Measurements from ENCODE around the gene LACTB. TPM values are rescaled to one million over a fixed set of nuclear protein-coding genes. Genes with fewer than 3 reads are reported as not detected.

Gene LACTB
- total RNA-seq, 2 donors from 2014 or later = 13.3 to 14.9 TPM

GRCh38 chr15:63072809-63073277 is 48.8 kb upstream of the LACTB start:
- Mint-ChIP-seq H3K27ac (peak overlapping the region; percentile 18), H3K27me3 (ENCODE audit: insufficient read depth) (no peaks in the 10 kb centered on the region), H3K36me3 (ENCODE audit: low read depth) (peaks cover 23% of the 10 kb centered on the region), H3K9me3 (no peaks in the 10 kb centered on the region), H3K4me3 (no peak overlapping the region), H3K4me1 (peaks cover 37% of the 10 kb centered on the region)
- no peak overlapping the region for H3K9ac ChIP-seq (ENCODE audit: extremely low read depth, low read length, poor library complexity, severe bottlenecking)
- no peak for TF ChIP-seq CTCF (conservative IDR thresholded peaks at IDR 0.05)
- no peak for DNase-seq
- H3K4me3 ChIP-seq (ENCODE audit: low read length) = no peak overlapping the region
- 89 to 96% methylated on average over 9 of the region's 9 CpGs for WGBS, 2 experiments (ENCODE audit: insufficient coverage in 1 of 2, insufficient read length in 1 of 2)
- H3K27me3 ChIP-seq (ENCODE audit: control insufficient read depth, insufficient read depth, low read length, poor library complexity, severe bottlenecking) = no peaks in the 10 kb centered on the region
- H3K9me3 ChIP-seq (ENCODE audit: control insufficient read depth, low read length) = no peaks in the 10 kb centered on the region
- H3K4me1 ChIP-seq (ENCODE audit: control insufficient read depth, insufficient read depth, low read length) = peaks cover 10% of the 10 kb centered on the region
- H3K36me3 ChIP-seq (ENCODE audit: control insufficient read depth, insufficient read depth, low read length) = peaks cover 37% of the 10 kb centered on the region
- no peak overlapping the region for H3K27ac ChIP-seq (ENCODE audit: low read depth, low read length)

- no peak for DNase-seq
- no peak for TF ChIP-seq CTCF (conservative IDR thresholded peaks at IDR 0.05)
- Histone ChIP-seq H3K36me3 (ENCODE audit: control insufficient read depth, insufficient read depth, low read length) (peaks cover 29% of the 10 kb centered on the region), H3K9me3 (ENCODE audit: control insufficient read depth, low read length) (no peaks in the 10 kb centered on the region), H3K27ac (ENCODE audit: low read depth, low read length) (no peak overlapping the region), H3K9ac (ENCODE audit: extremely low read depth, low read length, poor library complexity, severe bottlenecking) (no peak overlapping the region), H3K4me3 (ENCODE audit: low read length) (no peak overlapping the region), H3K4me1 (ENCODE audit: control insufficient read depth, insufficient read depth, low read length) (peaks cover 13% of the 10 kb centered on the region), H3K27me3 (ENCODE audit: control insufficient read depth, insufficient read depth, low read length, poor library complexity, severe bottlenecking) (no peaks in the 10 kb centered on the region)
- peaks cover 45% of the 10 kb centered on the region for H3K4me1 Mint-ChIP-seq
- H3K27ac Mint-ChIP-seq = no peak overlapping the region
- H3K27me3 Mint-ChIP-seq (ENCODE audit: insufficient read depth) = no peaks in the 10 kb centered on the region
- no peak overlapping the region for H3K4me3 Mint-ChIP-seq
- peaks cover 16% of the 10 kb centered on the region for H3K36me3 Mint-ChIP-seq (ENCODE audit: low read depth)
- 89 to 93% methylated on average over 6 to 9 of the region's 9 CpGs for WGBS, 2 experiments (ENCODE audit: insufficient coverage in 1 of 2, insufficient read length in 1 of 2)
- no peaks in the 10 kb centered on the region for H3K9me3 Mint-ChIP-seq
Measured at GRCh38 chr15:63073497-63074172, 48.0 kb upstream of the LACTB start.

GRCh38 chr15:63075015-63075983 is 46.4 kb upstream of the LACTB start:
- peaks cover 55% of the 10 kb centered on the region for H3K4me1 Mint-ChIP-seq
- peak overlapping the region; percentile 67 for H3K27ac Mint-ChIP-seq
- Histone ChIP-seq H3K9ac (ENCODE audit: extremely low read depth, low read length, poor library complexity, severe bottlenecking) (no peak overlapping the region), H3K4me1 (ENCODE audit: control insufficient read depth, insufficient read depth, low read length) (peaks cover 21% of the 10 kb centered on the region), H3K36me3 (ENCODE audit: control insufficient read depth, insufficient read depth, low read length) (peaks cover 17% of the 10 kb centered on the region), H3K27ac (ENCODE audit: low read depth, low read length) (peak overlapping the region; percentile 9), H3K9me3 (ENCODE audit: control insufficient read depth, low read length) (no peaks in the 10 kb centered on the region), H3K4me3 (ENCODE audit: low read length) (no peak overlapping the region), H3K27me3 (ENCODE audit: control insufficient read depth, insufficient read depth, low read length, poor library complexity, severe bottlenecking) (no peaks in the 10 kb centered on the region)
- WGBS, 2 experiments (ENCODE audit: insufficient coverage in 1 of 2, insufficient read length in 1 of 2) = 79 to 80% methylated on average over 17 of the region's 17 CpGs
- TF ChIP-seq CTCF (conservative IDR thresholded peaks at IDR 0.05) = no peak
- H3K9me3 Mint-ChIP-seq = no peaks in the 10 kb centered on the region
- no peaks in the 10 kb centered on the region for H3K27me3 Mint-ChIP-seq (ENCODE audit: insufficient read depth)
- no peak overlapping the region for H3K4me3 Mint-ChIP-seq
- H3K36me3 Mint-ChIP-seq (ENCODE audit: low read depth) = peaks cover 10% of the 10 kb centered on the region
- no peak for DNase-seq
